AG09319 (cell line): ENCODE results near the gene CKM.
"Not testable (repeated sequence)": the region's sequence is repeated elsewhere in the genome, so short reads cannot be mapped to it uniquely, and the experiment has no call there.

Experiments
- DNase-seq: peaks from one replicate; pipeline ENCODE4 v3.0.0-alpha.2; 2010; ENCODE audit warnings: low read depth; ENCODE audit errors: extremely low read depth
- TF ChIP-seq, protein P1 (sequence below): IDR thresholded peaks from 2 replicates; pipeline ENCODE4 v1.5.1; 2011; ENCODE audit warnings: low read depth, mild to moderate bottlenecking, inconsistent platforms, low read length, moderate library complexity

The CKM gene

DNA sequence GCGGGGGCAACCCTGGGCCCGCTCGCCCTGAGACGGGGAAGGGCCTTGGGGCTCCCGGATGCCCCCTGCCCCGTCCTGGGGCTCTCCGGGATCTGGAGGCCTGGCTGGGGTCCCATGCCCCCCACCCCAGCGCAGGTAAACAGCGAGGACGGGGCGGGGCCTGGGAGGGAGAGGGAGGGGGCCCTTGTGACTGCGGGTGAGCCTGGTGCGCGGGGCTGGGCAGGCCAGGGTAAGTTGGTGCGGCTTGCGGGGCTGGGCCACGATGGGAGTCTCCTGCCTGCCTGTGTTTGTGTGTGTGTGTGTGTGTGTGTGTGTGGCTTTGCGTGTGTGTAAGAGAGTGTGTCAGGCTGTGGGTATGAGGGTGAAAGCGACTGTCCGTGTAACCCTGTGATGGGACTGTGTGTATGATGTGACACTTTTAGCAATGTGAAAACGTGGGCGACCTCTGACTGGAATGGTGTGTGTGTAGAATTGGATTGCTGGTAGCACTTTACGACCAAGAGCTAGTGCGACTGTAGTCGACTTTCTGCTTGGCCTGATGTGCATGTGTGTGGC is 18.3 kb upstream of the CKM start:
- no peak for DNase-seq
- TF ChIP-seq, protein P1, sequence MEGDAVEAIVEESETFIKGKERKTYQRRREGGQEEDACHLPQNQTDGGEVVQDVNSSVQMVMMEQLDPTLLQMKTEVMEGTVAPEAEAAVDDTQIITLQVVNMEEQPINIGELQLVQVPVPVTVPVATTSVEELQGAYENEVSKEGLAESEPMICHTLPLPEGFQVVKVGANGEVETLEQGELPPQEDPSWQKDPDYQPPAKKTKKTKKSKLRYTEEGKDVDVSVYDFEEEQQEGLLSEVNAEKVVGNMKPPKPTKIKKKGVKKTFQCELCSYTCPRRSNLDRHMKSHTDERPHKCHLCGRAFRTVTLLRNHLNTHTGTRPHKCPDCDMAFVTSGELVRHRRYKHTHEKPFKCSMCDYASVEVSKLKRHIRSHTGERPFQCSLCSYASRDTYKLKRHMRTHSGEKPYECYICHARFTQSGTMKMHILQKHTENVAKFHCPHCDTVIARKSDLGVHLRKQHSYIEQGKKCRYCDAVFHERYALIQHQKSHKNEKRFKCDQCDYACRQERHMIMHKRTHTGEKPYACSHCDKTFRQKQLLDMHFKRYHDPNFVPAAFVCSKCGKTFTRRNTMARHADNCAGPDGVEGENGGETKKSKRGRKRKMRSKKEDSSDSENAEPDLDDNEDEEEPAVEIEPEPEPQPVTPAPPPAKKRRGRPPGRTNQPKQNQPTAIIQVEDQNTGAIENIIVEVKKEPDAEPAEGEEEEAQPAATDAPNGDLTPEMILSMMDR = no peak

DNA sequence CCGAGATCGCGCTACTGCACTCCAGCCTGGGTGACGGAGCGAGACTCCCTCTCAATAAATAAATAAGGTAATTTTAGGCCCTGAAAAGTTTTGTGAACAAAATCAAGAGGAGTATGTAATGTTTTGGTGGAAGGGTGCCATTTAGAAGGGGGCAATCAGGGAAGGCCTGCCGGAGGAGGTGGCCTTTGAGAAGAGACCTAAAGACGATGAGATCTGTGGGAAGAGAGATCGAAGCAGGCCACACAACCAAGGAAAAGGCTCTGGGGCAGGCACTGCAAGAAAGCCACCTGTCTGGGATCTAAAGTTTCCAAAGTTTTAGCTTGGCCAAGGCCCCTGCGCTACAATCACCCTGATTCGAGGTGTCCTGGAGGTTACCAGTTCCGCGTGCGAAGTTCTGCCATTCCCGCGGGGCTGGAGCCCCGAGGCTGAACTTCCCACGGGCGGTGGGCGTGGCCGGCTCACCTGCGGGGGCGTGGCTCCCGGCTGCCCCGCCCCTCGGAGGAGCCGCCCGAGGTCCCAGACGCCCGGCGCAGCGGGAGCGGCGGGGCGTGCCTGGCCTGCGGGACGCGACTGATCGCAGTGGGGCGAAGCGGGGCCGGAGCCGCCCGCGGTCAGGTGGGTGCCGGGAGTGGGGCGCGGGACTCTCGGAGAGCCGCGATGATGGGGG is 17.7 kb upstream of the CKM start, which contains the start of gene KLC3:
Gene KLC3 (plus strand): TSS at position 519 of the 667 bp plus-strand sequence. CDS start 4,792 bp downstream, outside the sequence.
- TF ChIP-seq, protein P1 = no peak
- DNase-seq = no peak

DNA sequence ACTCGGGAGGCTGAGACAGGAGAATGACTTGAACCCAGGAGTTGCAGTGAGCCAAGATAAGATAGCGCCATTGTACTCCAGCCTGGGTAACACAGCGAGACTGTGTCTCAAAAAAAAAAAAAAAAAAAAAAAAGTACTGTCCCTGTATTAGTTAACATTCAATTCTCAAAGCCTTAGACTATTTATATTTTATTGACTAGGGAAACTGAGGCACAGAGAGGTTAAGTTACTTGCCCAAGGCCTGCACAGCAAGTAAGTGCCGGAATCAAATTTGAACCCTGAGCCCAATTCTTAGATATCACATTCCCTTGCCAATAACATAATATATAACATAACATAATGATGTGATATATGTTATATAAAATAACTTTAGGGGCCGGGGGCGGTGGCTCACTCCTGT is 17.0 kb upstream of the CKM start:
- TF ChIP-seq, protein P1 = no peak
- no peak for DNase-seq

DNA sequence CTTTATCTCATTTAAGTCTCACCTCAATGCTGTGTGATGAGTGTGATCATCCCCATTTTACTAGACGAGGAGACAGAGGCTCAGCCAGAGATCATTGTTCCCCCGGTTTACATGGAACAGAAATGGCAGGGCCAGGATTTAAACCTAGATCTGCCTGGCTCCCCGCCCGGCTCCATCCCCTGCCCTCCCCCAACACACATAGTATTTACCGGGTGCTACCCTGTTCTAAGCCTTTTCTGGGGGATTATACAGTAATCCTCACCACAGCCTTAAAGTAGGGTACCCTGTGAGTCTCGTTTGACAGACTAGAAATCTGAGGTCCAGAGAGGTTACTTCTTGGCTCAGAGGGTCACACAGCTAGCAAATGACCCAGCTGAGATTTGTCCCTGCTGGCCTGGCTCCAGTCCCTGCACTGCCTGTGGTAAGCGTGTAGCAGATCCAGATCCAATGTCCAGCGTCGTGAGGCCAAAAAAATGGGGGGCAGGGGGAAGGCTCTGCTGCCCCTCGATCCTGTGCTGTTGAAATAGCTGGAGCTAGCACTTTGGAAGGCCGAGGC is 14.1 kb upstream of the CKM start:
- TF ChIP-seq, protein P1 = no peak
- no peak for DNase-seq

GRCh38 chr19:45334881-45335280 is 12.2 kb upstream of the CKM start:
- not testable (repeated sequence) for DNase-seq

GRCh38 chr19:45333609-45334303 is 11.1 kb upstream of the CKM start:
- DNase-seq = no peak

DNA sequence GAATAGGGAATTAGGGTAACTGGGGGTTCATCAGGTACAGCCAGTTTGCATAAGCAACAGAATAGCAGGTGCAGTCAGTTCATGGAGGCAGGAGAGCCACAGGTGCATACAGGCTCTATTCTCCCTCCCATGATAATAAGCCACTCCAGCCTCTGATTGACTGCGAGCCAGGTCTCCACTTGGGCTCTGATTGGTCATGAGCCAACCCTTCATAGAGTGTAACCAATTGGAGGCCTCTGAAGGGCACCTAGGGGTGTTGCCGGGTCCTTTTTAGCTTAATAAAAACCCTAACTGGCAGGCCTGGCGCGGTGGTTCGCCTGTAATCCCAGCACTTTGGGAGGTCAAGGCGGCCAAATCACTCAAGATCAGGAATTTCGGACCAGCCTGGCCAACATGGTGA is 8.7 kb upstream of the CKM start:
- TF ChIP-seq, protein P1 = no peak
- DNase-seq = no peak

More at GRCh38 chr19:45333609-45334303, 11.1 kb upstream of the CKM start:
- TF ChIP-seq, protein P1 = no peak
